Measurements from ENCODE around the gene UQCR11. TPM values are rescaled to one million over a fixed set of nuclear protein-coding genes. Genes with fewer than 3 reads are reported as not detected.

The UQCR11 gene
- total and polyA plus RNA-seq, 8 donors, result 40.5 to 89.4 (median 73.7) TPM

- no peak overlapping the region for H3K4me3 ChIP-seq
- ATAC-seq (no peak), DNase-seq (no peak), FAIRE-seq (no peak)
- WGBS, 2 donors, result 94 to 95% methylated on average over 38 to 39 of the region's 39 CpGs
- no peak overlapping the region for H3K27ac ChIP-seq
- no peaks in the 10 kb centered on the region for H3K9me3 ChIP-seq
- H3K36me3 ChIP-seq, result peaks cover 0 to 33% (median 4%) of the 10 kb centered on the region in 3 donors
- H3K27me3 ChIP-seq, result no peaks in the 10 kb centered on the region
- intact Hi-C loops (cut with DNase I), result no loop called here
- TF ChIP-seq CTCF (IDR thresholded peaks at IDR 0.05), result no peak
- no peaks in the 10 kb centered on the region for H3K4me1 ChIP-seq
These were observed 7.1 kb upstream of the UQCR11 start for GRCh38 chr19:1612114-1613086.

GRCh38 chr19:1611353-1611752 is 6.1 kb upstream of the UQCR11 start:
- ATAC-seq (no peak), FAIRE-seq (no peak), DNase-seq (peak in 1 of 6 donors; percentile 12)
- no peak overlapping the region for H3K4me3 ChIP-seq
- H3K36me3 ChIP-seq, result peaks cover 0 to 33% (median 4%) of the 10 kb centered on the region in 3 donors
- 93 to 95% methylated on average over 12 to 15 of the region's 15 CpGs for WGBS, 2 donors
- no peaks in the 10 kb centered on the region for H3K9me3 ChIP-seq
- intact Hi-C loops (cut with DNase I), result no loop called here
- H3K27ac ChIP-seq, result no peak overlapping the region
- TF ChIP-seq CTCF (IDR thresholded peaks at IDR 0.05), result no peak
- peaks cover 0 to 1% (median under 1%) of the 10 kb centered on the region in 3 donors for H3K4me1 ChIP-seq
- no peaks in the 10 kb centered on the region for H3K27me3 ChIP-seq

- FAIRE-seq (no peak), ATAC-seq (no peak), DNase-seq (no peak)
- no peak overlapping the region for H3K27ac ChIP-seq
- H3K36me3 ChIP-seq, result peaks cover 0 to 32% (median 4%) of the 10 kb centered on the region in 3 donors
- H3K4me1 ChIP-seq, result peaks cover 0 to 5% (median 4%) of the 10 kb centered on the region in 3 donors
- H3K27me3 ChIP-seq, result no peaks in the 10 kb centered on the region
- H3K4me3 ChIP-seq, result no peak overlapping the region
- H3K9me3 ChIP-seq, result no peaks in the 10 kb centered on the region
- no peak for TF ChIP-seq CTCF (IDR thresholded peaks at IDR 0.05)
- WGBS, 2 donors, result 74 to 78% methylated on average over 10 to 11 of the region's 11 CpGs
- intact Hi-C loops (cut with DNase I), result no loop called here
These were observed 5.3 kb upstream of the UQCR11 start for GRCh38 chr19:1610579-1610978.

- Histone ChIP-seq H3K4me1 (peaks cover 0 to 5% (median 4%) of the 10 kb centered on the region in 3 donors), H3K27me3 (no peaks in the 10 kb centered on the region), H3K9me3 (no peaks in the 10 kb centered on the region), H3K4me3 (no peak overlapping the region), H3K27ac (no peak overlapping the region), H3K36me3 (peaks cover 0 to 25% (median 4%) of the 10 kb centered on the region in 3 donors)
- no peak for TF ChIP-seq CTCF (IDR thresholded peaks at IDR 0.05)
- DNase-seq, result no peak
- FAIRE-seq, result no peak
- 88 to 95% methylated on average over 16 of the region's 16 CpGs for WGBS, 2 donors
- ATAC-seq, result no peak
- intact Hi-C loops (cut with DNase I), result no loop called here
These were observed 4.6 kb upstream of the UQCR11 start for GRCh38 chr19:1609680-1610474.
